ENCODE results near the gene CDO1.

The CDO1 gene

GRCh38 chr5:115816226-115817081 lies at the start of gene CDO1:
TSS of gene CDO1 (minus strand) at chr5:115816659. CDS start at chr5:115816397, 262 bp downstream.
- DNase-seq (ENCODE audit: low read depth) = no peak

- no peak for DNase-seq (ENCODE audit: low read depth)
Observed at GRCh38 chr5:115859378-115859777, 42.9 kb upstream of the CDO1 start.

GRCh38 chr5:115858396-115858795 lies 41.9 kb upstream of the CDO1 start:
- DNase-seq (ENCODE audit: low read depth) = no peak

- no peak for DNase-seq (ENCODE audit: low read depth)
Observed at GRCh38 chr5:115857626-115858349, 41.3 kb upstream of the CDO1 start.

GRCh38 chr5:115857057-115857479 lies 40.6 kb upstream of the CDO1 start:
- no peak for DNase-seq (ENCODE audit: low read depth)

- DNase-seq (ENCODE audit: low read depth) = no peak
Observed at GRCh38 chr5:115855959-115856358, 39.5 kb upstream of the CDO1 start.

- no peak for DNase-seq (ENCODE audit: low read depth)
Observed at GRCh38 chr5:115854139-115854538, 37.7 kb upstream of the CDO1 start.

GRCh38 chr5:115850744-115851416 lies 34.4 kb upstream of the CDO1 start:
- no peak for DNase-seq (ENCODE audit: low read depth)

- DNase-seq (ENCODE audit: low read depth) = no peak
Observed at GRCh38 chr5:115849258-115849798, 32.9 kb upstream of the CDO1 start.

GRCh38 chr5:115847290-115847689 lies 30.8 kb upstream of the CDO1 start:
- DNase-seq (ENCODE audit: low read depth) = no peak

GRCh38 chr5:115844321-115844817 lies 27.9 kb upstream of the CDO1 start:
- DNase-seq (ENCODE audit: low read depth) = no peak

GRCh38 chr5:115843444-115844130 lies 27.1 kb upstream of the CDO1 start:
- DNase-seq (ENCODE audit: low read depth) = no peak

GRCh38 chr5:115842952-115843351 lies 26.5 kb upstream of the CDO1 start:
- no peak for DNase-seq (ENCODE audit: low read depth)

- no peak for DNase-seq (ENCODE audit: low read depth)
Observed at GRCh38 chr5:115842089-115842935, 25.9 kb upstream of the CDO1 start.

GRCh38 chr5:115841382-115842088 lies 25.1 kb upstream of the CDO1 start, which contains the start of the genes AP3S1 and ATG12:
TSS of gene AP3S1 (plus strand) at chr5:115841935. CDS start at chr5:115842038, 103 bp downstream.
TSS of gene ATG12 (minus strand) at chr5:115841565. CDS start at chr5:115841552, 13 bp downstream.
- peak; percentile 55 for DNase-seq (ENCODE audit: low read depth)

GRCh38 chr5:115840873-115841272 lies 24.4 kb upstream of the CDO1 start:
- DNase-seq (ENCODE audit: low read depth) = no peak

- DNase-seq (ENCODE audit: low read depth) = no peak
Observed at GRCh38 chr5:115838885-115839518, 22.5 kb upstream of the CDO1 start.

GRCh38 chr5:115835481-115835880 lies 19.0 kb upstream of the CDO1 start:
- DNase-seq (ENCODE audit: low read depth) = no peak

GRCh38 chr5:115831163-115831768 lies 14.8 kb upstream of the CDO1 start:
- no peak for DNase-seq (ENCODE audit: low read depth)

All from non-pigmented ciliary epithelial cell (primary cell).